Osteoblast (primary cell): Measurements from ENCODE around the gene COL6A1. TPM values are rescaled to one million over a fixed set of nuclear protein-coding genes. Genes with fewer than 3 reads are reported as not detected.

ENCODE experiments used
- DNase-seq: peaks from one replicate; pipeline ENCODE4 v3.0.0; 2011; ENCODE audit warnings: low spot score, mixed read lengths; ENCODE audit not compliant: insufficient read length; ENCODE audit errors: missing footprints
- H2AFZ ChIP-seq: 2 replicates; pipeline ENCODE4 v1.6.0; 2011; ENCODE audit warnings: mild to moderate bottlenecking, low read length
- H3K27ac ChIP-seq: 2 replicates; pipeline ENCODE4 v1.5.1; 2011; ENCODE audit warnings: mild to moderate bottlenecking, low read depth, low read length, moderate library complexity
- H3K27me3 ChIP-seq: 2 replicates; pipeline ENCODE4 v1.6.0; 2012; ENCODE audit warnings: mild to moderate bottlenecking, control low read depth, inconsistent platforms, low read length, moderate library complexity; ENCODE audit not compliant: insufficient read depth
- H3K36me3 ChIP-seq: 2 replicates; pipeline ENCODE4 v1.5.1; 2011; ENCODE audit warnings: mild to moderate bottlenecking, low read length, control low read depth, moderate library complexity; ENCODE audit not compliant: insufficient read depth
- H3K4me1 ChIP-seq: 2 replicates; pipeline ENCODE4 v1.5.1; 2011; ENCODE audit warnings: mild to moderate bottlenecking, low read length, control low read depth, moderate library complexity; ENCODE audit not compliant: insufficient read depth
- H3K4me2 ChIP-seq: 2 replicates; pipeline ENCODE4 v1.6.0; 2011; ENCODE audit warnings: mild to moderate bottlenecking, low read length; ENCODE audit not compliant: insufficient read depth
- H3K4me3 ChIP-seq: fragments of 200-600 bp; sonication (generic); 3 replicates; pipeline ENCODE4 v1.5.1; 2012; ENCODE audit warnings: mild to moderate bottlenecking, low read length, inconsistent platforms; ENCODE audit not compliant: insufficient read depth
- H3K79me2 ChIP-seq: 2 replicates; pipeline ENCODE4 v1.6.0; 2012; ENCODE audit warnings: mild to moderate bottlenecking, low read length, control low read depth, inconsistent platforms; ENCODE audit not compliant: insufficient read depth
- H3K9me3 ChIP-seq: 2 replicates; pipeline ENCODE4 v1.5.1; 2011; ENCODE audit warnings: low read depth, low read length, control low read depth
- H4K20me1 ChIP-seq: 2 replicates; pipeline ENCODE4 v1.6.0; 2012; ENCODE audit warnings: mild to moderate bottlenecking, low read length, control low read depth; ENCODE audit not compliant: insufficient read depth
- total RNA-seq: library from RNA; depleted of rRNA; stranded (reverse); fragments of >200 nt; gene quantifications from 2 replicates; pipeline ENCODE4 v1.2.3, GENCODE V29; 2012
- TF ChIP-seq, protein P1 (sequence below): IDR thresholded peaks from 2 replicates; pipeline ENCODE4 v1.5.1; 2011; ENCODE audit warnings: mild to moderate bottlenecking, low read depth, low read length, moderate library complexity; ENCODE audit errors: extremely low read depth

Gene COL6A1
- total RNA-seq, 1 donor: 1,612 TPM

DNA sequence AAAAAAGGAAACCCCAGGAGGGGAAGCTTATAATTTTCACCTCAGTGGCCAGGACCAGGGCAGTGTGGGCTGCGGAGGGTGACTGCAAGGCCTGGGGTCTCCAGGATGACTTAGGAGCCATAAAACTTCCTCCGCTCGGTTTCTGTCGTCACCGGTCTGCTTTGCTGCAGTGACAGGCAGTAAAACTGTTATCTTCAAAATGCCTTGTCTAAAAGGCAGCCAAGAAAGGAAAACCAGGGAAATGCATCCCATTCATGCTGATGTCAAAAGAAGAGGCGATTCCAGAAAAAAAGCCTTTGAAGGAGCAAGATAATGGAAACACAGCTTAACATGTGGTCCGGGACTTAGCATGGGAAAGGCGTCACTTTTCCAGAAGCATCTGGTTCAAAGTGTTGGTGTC is 42.0 kb downstream of the COL6A1 start:
- no peak for DNase-seq
- H3K36me3 ChIP-seq: no peaks in the 10 kb centered on the region
- H3K79me2 ChIP-seq: no peaks in the 10 kb centered on the region
- H2AFZ ChIP-seq: no peak overlapping the region
- TF ChIP-seq, protein P1, sequence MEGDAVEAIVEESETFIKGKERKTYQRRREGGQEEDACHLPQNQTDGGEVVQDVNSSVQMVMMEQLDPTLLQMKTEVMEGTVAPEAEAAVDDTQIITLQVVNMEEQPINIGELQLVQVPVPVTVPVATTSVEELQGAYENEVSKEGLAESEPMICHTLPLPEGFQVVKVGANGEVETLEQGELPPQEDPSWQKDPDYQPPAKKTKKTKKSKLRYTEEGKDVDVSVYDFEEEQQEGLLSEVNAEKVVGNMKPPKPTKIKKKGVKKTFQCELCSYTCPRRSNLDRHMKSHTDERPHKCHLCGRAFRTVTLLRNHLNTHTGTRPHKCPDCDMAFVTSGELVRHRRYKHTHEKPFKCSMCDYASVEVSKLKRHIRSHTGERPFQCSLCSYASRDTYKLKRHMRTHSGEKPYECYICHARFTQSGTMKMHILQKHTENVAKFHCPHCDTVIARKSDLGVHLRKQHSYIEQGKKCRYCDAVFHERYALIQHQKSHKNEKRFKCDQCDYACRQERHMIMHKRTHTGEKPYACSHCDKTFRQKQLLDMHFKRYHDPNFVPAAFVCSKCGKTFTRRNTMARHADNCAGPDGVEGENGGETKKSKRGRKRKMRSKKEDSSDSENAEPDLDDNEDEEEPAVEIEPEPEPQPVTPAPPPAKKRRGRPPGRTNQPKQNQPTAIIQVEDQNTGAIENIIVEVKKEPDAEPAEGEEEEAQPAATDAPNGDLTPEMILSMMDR: no peak
- H4K20me1 ChIP-seq: no peaks in the 10 kb centered on the region
- no peak overlapping the region for H3K27ac ChIP-seq
- H3K4me2 ChIP-seq: no peak overlapping the region
- H3K9me3 ChIP-seq: no peaks in the 10 kb centered on the region
- no peaks in the 10 kb centered on the region for H3K27me3 ChIP-seq
- H3K4me3 ChIP-seq: no peak overlapping the region
- peaks cover 23% of the 10 kb centered on the region for H3K4me1 ChIP-seq

DNA sequence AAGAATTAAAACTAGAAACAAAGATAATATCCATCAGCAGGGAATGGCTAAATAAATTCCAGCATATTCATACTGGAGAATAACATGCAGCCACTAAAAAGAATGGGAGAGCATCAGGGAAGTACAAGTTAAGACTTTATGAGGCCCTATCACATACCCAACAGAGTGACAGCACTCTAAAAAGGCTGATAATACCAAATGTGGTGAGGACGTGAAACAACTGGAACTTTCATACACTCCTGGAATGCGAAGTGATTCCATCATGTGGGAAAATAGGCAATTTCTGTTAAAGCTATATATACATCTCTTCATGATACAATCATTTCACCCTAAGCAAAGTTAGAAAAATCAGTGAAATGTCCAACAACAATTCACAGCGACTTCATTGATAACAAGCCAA is 42.6 kb downstream of the COL6A1 start:
- Histone ChIP-seq H3K36me3 (no peaks in the 10 kb centered on the region), H3K27ac (no peak overlapping the region), H3K4me3 (no peak overlapping the region), H3K4me2 (no peak overlapping the region), H3K27me3 (no peaks in the 10 kb centered on the region), H4K20me1 (no peaks in the 10 kb centered on the region), H2AFZ (no peak overlapping the region), H3K9me3 (no peaks in the 10 kb centered on the region), H3K79me2 (no peaks in the 10 kb centered on the region), H3K4me1 (peaks cover 29% of the 10 kb centered on the region)
- no peak for DNase-seq
- TF ChIP-seq, protein P1: no peak

DNA sequence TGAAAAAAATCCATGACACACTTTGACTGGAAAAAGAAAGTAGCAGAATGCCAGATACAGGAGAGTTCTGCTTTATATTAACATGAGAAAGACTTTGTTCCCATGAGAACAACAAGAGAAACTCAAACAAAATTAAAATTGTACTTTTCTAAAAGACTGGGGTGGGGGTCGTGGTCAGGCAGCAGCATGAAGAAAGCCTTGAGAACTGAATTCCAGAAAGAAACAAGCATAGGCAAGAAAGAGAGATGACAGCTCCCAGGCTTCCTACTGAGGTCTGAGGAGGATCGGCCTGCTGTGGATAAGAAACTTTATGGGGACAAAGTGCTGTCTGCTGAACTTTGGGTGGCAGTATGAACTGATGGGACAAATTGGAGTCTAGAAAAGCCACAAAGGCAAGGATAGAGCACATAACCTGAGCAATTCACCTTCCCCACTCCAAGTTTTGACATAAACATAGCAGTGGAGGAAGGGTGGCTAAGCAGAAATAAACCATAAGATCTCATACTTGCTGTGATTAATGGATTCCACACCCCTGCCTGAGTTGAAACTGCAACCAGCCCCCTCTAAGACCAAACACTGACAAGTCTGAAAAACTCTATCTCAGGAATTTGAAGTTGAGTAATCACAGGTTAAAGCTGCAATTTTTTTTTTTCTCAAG is 43.7 kb downstream of the COL6A1 start:
- Histone ChIP-seq H3K4me3 (no peak overlapping the region), H3K4me1 (peaks cover 30% of the 10 kb centered on the region), H3K36me3 (no peaks in the 10 kb centered on the region), H4K20me1 (no peaks in the 10 kb centered on the region), H3K27ac (peak overlapping the region; percentile 63), H3K79me2 (no peaks in the 10 kb centered on the region), H3K4me2 (peak overlapping the region; percentile 14), H3K27me3 (no peaks in the 10 kb centered on the region), H3K9me3 (no peaks in the 10 kb centered on the region), H2AFZ (peak overlapping the region; percentile 8)
- peak; percentile 83 for DNase-seq
- TF ChIP-seq, protein P1: no peak

DNA sequence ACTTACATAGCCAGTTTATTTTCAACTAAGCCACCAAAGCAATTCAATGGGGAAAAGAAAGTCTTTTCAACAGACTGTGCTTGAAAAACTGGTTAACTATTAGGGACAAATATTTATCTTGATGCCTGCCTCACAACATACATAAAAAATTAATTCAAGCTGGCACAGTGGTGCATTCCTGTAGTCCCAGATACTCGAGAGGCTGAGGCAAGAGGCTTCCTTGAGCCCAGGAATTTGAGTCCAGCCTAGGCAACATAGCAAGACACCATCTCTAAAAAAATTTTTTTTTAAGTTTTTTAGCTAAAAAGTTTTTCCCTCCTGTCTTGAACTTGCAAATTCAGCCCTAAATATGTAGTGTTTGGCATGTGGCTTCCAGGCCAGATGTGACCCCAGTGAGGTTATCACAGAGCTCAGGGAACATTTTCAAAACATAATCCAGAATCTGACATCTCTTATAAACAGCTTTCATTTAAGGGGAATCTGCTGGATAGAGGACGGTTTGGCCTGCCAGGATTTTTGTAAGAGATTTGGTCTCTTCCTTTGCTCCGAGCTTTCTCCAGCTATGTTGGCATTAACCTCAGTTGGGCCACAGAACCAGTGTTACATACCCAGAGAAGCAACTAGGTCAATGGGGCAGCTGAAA is 46.4 kb downstream of the COL6A1 start:
- peaks cover 30% of the 10 kb centered on the region for H3K4me1 ChIP-seq
- DNase-seq: peak; percentile 35
- no peaks in the 10 kb centered on the region for H3K27me3 ChIP-seq
- TF ChIP-seq, protein P1: no peak
- no peaks in the 10 kb centered on the region for H3K79me2 ChIP-seq
- no peaks in the 10 kb centered on the region for H3K36me3 ChIP-seq
- peak overlapping the region; percentile 14 for H3K4me3 ChIP-seq
- H3K4me2 ChIP-seq: peak overlapping the region; percentile 41
- H3K27ac ChIP-seq: peak overlapping the region; percentile 96
- peak overlapping the region; percentile 12 for H2AFZ ChIP-seq
- H4K20me1 ChIP-seq: no peaks in the 10 kb centered on the region
- H3K9me3 ChIP-seq: no peaks in the 10 kb centered on the region
